UCSD-AML1 (cell line): Measurements from ENCODE around the gene MATN4.
A peak's percentile ranks its signal among the peaks of the same experiment; 100 is the strongest.

Source experiments
- DNase-seq: peaks from one replicate; lab custom pipeline; 2025; ENCODE audit not compliant: unreplicated experiment; lab: John Stamatoyannopoulos, UW

Gene MATN4

DNA sequence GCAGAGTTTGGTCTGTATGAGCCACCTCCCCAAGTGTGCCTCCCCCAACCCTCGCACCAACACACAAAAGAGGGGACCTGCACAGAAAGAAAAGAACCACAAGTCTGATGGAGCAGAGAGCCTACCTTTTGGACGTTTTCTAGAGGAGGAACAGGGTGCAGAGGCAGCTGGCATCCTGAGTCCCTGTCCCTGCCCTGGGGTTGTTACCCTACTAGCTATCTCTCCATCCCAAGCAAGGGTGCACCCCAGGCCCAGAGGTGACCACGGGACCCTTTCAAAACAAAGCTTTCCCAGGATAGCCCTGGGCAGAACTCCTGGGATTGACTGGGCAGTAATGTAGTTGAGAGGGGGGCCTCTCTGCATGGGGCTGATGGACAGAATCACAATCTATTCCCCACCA, 9.7 kb upstream of the MATN4 start:
- DNase-seq = no peak

- DNase-seq = no peak
Measured at GRCh38 chr20:45316150-45317080, 8.3 kb upstream of the MATN4 start.

DNA sequence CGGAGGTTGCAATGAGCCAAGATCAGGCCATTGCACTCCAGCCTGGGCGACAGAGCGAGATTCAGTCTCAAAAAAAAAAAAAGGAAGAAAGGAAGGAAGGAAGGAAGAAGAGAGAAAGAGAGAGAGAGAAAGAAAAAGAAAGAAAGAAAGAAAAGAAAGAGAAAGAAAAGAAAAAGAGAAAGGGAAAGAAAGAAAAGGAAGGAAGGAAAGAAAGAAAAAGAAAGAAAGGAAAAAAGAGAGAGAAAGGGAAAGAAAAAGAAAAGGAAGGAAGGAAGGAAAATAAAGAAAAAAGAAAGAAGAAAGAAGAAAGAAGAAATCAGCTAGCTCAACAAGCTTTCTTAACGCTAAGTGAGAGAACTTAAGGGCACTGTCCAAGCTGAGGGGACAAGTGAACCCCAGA, 7.6 kb upstream of the MATN4 start:
- no peak for DNase-seq

- no peak for DNase-seq
Measured at GRCh38 chr20:45313943-45314342, 5.8 kb upstream of the MATN4 start.

GRCh38 chr20:45313065-45313695, 5.1 kb upstream of the MATN4 start:
- no peak for DNase-seq

DNA sequence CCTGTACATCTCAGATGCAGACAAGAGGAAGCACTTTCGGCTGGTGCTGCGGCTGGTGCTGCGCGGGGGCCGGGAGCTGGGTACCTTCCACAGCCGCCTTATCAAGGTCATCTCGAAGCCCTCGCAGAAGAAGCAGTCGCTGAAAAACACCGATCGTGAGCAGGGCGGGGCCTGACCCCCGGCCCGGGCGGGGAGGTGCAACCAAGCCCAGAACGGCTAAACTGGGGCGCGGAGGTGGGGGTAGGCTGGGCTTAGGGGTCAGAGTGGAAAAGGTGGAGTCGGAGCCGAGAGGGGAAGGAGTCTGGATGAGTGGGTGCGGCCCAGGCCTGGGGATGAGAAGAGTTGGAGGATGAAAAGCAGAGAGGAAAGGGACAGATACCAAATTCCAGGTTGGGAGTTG, 4.1 kb upstream of the MATN4 start:
- no peak for DNase-seq

GRCh38 chr20:45311589-45312211, 3.6 kb upstream of the MATN4 start:
- DNase-seq = peak; percentile 65

DNA sequence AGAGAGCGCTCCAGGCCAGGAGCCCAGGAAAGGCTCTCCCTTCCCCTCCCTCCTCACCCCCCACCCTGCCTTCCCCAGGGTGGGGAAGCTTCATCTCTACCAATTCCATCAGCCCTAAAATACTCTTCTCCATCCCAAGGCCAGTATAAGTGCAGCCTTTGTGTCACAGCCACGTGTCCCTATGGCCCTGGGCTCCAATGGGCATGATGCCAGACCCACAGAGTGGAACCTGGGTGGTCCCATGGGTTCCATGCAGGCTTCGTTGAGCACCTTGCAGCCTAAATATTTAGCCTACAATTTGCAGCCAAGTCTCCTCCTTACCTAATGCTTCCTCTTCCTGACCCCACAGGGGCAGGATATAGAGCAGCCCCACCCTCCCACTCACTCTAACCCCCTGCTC, 976 bp upstream of the MATN4 start:
- DNase-seq = no peak

DNA sequence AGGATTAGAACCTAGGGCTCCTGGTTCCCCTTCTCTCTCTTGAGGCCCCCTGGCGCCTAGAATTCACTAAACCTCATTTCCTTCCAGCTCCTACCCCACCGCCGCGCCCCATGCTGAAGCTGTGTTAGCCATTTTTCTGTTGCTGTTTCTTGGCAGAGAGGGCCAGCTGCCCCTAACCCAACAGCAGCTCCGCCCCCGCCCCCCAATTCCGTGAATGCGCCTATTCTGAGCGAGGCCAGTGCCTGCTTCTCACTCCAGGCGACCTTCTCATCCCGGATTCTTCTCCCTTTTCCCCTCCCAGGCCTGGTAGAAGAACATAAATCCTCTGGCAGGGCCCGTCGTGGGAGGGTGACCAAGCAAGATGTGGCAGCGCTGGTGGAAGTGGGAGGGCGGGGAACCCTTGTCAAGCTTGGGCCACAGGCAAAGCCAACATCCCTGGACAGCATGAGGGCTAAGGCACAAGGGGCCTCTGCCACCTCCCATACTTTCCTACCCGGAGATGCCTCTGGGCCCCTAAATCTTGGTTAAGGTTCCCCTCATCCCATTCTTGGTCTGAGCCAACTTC, 941 bp downstream of the MATN4 start:
- no peak for DNase-seq

DNA sequence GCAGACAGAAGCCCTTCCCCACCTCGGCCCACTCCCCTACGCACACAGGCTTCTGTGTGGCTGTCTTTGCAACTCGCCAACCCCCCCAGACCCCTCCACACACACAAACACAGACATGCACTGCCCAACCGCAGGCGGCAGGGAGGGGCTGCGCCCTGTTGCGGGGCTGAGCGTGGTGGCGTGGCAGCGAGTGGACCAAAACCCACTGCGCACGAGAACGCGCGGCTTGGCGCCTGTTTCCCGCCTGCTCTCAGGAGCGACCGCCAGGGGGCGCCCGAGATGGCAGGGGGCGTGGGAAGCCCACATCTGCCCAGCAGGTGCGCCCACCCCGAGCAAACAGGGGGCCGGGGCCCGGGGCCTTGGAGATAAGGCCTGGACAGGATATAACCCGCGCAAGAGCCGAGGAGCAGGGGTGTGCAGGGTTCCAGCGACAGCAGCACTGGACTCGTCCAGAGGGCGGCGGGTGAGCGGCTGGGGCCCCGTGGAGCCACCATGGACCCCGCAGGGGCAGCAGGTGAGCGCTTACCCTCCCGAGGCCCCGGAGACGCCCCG, 1.6 kb downstream of the MATN4 start, which contains the start of gene RBPJL:
Gene RBPJL (plus strand): TSS at position 410 of the 552 bp plus-strand sequence. CDS start 83 bp downstream, at position 493.
- DNase-seq = peak; percentile 20

- no peak for DNase-seq
Measured at GRCh38 chr20:45305262-45305661, 2.8 kb downstream of the MATN4 start.

GRCh38 chr20:45304464-45304999, 3.6 kb downstream of the MATN4 start:
- no peak for DNase-seq

DNA sequence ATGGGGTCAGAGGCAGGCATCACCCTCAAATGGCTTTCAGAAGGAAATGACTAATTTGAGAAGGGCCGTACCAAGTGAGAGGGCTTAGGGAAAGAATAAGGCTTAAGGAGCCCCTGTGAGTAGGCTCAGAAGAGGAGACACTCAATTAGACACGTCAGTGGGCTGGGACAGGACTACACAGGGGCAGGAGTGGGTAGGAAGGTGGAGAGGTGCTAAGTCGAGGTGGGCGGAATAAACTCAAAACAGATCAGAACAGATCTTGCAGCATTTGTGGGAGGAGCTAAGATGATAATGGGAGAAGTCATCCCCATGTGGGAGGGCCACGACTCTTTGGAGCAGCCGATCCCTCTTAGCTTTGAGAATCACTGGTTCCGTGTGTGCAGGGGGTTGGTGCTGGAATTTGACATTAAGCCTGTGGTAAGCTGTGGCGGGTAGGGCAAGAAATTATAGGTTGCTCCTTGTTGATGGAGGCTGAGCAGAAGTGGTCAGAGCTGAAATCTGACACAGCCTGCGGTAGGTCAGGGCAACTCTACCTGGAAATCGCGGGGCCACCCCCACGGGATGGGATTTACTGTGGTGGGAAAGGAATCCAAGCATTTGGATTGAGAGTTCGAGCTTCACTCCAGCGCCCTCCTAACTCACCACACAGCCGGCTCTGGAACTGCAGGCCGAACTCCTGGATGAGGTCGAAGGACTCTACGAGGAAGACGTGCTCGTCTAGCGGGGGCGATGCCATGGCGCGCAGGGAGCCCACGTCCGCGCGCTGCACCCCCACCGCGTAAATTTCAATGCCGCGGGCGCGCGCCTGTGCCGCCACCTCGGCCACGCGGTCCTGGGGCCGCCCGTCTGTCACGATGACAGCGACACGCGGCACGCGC, 4.3 kb downstream of the MATN4 start:
- no peak for DNase-seq

DNA sequence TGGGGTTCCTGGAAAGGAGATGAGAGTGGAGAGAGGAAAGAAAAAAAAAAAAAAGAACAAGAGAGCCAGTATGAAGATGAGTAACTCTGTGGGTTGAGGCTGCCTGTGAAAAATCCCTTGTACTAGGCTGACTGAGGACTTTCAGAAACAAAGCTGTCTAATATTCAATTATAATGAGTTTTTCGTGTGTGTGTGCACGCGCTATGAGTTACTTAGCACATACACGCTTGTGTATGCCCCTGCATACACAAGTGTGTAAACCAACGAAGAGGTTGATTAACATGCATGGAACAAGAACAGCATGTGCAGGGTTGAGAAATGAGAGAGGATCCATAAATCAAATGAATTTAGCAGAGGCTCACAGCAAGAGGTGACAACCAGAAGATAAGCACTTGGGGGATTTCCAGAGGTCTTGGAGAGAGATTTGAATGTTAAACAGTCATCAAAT, 6.3 kb downstream of the MATN4 start:
- DNase-seq = no peak

- DNase-seq = peak; percentile 37
Measured at GRCh38 chr20:45300961-45301360, 7.1 kb downstream of the MATN4 start.

GRCh38 chr20:45299786-45300185, 8.3 kb downstream of the MATN4 start:
- no peak for DNase-seq

DNA sequence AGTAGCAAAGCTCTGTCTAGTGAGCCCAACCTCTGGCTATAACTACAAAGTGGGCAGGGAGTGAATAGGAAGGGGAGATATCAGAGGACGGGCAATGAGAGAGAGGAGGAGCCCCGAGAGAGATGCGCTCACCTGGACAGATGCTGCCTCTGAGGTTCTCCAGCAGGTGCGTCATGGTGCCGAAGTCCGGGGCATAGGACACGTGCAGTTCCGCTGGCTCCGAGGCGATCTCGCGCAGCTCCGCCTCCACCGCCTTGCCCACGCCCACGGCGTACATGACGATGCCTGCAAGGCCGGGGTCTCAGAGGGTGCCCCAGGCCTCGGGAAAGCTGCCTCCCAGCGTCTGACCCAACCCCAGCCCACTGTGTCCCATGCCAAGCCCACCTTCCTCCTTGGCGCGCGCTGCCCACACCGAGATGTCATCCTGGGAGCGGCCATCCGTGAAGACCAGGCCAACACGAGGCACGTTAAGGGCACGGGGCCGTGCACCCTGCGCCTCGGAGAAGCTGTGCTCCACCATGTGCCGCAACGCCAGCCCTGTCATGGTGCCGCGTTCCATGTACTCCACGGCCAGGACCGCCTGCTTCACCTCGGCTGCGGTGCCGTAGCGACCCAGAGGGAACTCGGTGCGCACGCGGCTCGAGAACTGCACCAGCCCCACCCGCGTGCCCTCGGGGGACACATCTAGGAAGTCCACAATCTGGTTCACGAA, 10.2 kb downstream of the MATN4 start:
- no peak for DNase-seq

- DNase-seq = no peak
Measured at GRCh38 chr20:45294659-45295058, 13.4 kb downstream of the MATN4 start.

GRCh38 chr20:45294003-45294368, 14.1 kb downstream of the MATN4 start:
- DNase-seq = no peak
